ENCODE measurements around the gene KIAA1217.

KIAA1217 gene

DNA sequence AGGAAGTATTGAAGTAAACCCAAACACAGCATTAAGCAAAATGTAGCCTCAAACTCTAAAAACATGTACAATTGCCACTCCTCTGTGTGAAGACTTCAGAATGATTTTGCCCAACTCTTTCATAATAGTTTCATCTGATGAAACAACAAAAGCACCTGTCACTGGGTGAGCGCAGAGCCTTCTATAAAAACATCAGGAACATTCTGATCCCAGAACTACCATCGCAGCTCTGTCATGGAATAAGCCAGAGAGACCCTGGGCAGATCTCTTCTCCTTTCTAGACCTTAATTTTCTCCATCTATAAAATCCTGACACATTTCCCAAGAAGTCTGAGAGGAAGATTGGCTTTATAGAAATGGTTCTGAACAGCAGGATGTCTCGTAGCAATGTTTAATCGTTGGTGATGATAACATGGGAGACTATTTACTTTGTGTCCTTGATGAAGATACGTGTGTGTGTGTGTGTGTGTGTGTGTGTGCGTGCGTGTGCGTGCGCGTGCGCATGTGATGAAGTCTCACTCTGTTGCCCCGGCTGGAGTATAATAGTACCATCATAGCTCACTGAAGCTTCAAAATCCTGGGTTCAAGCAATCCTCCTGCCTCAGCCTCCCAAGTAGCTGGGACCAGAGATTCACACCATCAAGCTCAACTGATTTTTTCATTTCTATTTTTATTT lies 198.0 kb downstream of the KIAA1217 start:
- no peak for DNase-seq (ENCODE audit: low spot score)

DNA sequence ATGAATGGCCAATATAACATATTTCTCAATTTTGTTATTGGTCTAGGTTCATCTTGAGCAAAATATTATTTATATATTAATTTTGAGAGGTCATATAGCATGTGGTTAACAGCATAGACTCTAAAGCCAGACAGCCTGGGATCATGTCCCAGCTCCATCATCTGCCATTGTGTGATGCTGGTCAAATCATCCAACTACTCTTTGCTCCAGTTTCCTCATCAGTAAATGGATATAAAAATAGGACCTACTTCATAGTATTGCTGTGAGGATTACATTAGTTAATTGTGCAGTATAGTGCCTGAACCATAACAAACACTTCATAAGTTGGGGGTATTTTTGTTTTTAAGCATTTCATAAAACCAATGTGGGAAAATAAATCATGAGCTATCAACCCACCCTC lies 199.0 kb downstream of the KIAA1217 start:
- no peak for DNase-seq (ENCODE audit: low spot score)

DNA sequence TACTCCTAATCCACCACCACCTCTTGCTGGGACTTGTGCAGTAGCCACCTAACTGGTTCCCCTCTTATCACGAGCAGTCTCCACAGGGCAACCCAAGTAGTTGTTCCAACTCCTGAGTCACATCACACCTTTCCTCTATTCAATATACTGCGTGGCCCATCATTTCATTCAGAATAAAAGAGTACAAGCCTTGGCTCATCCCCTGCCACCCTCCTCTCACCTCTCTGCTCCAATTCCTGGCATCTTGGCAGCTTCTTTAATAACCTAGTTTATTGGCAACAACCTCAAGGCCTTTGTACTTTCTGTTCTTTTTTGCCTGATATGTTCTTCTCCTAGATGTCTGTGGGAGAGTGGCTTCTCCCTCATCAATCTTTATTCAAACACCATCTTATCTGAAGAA lies 199.4 kb downstream of the KIAA1217 start:
- no peak for DNase-seq (ENCODE audit: low spot score)

DNA sequence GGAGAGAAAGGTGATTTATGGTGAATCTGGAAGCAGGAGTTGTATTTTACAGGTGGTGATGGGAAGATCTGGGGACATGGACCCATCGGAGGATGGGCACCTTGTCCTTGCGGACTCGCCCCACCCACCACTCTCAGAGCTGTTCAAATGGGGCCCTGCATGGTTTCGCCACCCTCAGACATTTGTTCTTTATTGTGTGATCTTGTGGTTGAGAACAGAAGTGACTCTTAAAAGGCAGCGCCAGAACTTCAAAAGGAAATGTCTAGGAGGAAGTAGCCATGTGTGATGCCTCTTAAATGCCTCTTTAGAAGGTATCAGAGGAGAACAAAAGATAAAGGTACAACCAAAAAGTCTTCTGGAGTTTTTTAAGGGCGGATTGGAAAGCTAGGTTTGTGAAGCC lies 205.7 kb downstream of the KIAA1217 start:
- no peak for DNase-seq (ENCODE audit: low spot score)

DNA sequence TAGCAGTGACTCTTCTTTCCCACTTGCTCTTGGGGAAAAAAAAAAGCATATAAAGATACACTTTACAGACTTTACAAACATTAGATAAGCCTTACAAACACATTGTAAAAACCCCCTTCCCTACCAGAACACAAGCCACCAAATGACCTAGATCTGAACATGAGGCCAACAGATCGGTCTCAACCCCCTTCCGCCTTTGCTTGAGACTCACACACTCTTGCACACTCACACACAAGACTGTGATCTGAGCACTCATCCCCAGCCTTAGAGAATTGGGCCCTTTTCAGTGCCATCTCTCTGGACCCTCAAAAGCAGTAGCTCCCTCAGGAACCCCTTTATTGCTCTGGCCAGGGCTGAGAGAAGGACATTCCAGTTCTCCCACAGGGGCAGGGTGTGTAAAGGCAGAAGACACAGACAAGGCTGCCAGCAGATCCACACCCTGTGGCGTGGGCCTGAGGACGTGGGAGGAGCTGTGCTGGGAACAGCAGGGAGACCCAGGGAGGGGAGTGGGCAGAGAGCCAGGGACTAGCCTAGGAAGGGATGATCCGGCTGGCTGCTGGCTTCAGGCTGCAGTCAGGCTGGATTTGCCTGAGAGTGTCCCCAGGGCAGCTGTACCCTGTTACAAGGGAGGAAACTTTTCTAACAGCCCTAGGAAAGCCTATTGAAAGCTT lies 206.7 kb downstream of the KIAA1217 start:
- peak; percentile 49 for DNase-seq (ENCODE audit: low spot score)

DNA sequence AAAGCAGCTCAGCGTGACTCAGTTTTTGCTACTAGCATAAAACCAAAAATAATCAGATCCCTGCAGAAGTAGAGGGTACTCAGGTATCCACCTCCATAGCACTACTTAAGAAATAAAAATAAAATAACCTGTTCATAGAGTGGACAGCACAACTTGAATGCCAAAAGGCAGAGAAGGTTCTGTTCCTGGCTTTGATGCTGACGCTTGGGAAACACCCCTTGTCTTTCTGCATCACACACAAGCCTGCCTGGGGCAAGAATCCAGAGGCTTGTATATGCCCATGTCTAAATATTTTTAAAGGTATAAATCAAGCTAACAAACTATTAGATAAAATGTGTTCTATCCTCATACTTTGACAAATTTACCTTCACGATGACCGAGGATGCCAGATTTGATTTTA lies 207.3 kb downstream of the KIAA1217 start:
- no peak for DNase-seq (ENCODE audit: low spot score)

DNA sequence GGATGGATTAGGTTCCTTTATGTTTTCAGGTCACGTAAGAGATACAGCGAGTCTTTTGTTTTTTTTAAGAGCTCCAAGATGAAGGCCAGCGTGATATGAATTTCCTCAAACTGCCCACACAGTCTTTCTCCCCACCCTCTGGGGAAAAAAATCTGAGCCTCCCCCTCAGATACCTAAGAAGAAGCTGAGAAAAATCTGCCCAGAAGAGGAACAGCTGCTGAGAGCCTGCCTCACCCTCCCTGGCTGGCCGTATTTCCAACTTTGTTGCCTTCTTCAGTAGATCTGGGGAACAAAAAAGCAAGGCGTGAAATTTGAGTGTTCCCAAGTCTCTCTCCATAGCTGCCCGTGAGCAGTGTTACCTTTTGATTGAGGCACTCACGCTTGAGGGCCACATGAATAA lies 208.1 kb downstream of the KIAA1217 start:
- DNase-seq (ENCODE audit: low spot score): no peak

DNA sequence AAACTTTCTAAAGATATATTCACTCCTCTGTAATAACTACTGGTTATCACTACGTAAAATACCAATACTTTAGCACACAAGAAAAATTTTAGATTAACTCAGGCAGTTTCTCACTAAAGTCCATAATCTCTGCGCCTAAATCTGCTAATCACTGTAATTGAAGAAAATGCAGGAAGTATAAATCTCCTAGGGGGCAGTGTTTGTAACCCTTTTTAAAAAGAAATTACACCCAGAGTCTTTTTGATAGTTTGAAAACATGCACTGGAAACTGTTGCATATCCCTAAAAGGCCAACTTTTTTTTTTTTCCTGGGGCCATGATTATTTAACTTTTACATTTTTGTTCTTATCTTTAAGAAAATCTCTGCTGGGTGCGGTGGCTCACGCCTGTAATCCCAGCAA lies 209.6 kb downstream of the KIAA1217 start:
- no peak for DNase-seq (ENCODE audit: low spot score)

DNA sequence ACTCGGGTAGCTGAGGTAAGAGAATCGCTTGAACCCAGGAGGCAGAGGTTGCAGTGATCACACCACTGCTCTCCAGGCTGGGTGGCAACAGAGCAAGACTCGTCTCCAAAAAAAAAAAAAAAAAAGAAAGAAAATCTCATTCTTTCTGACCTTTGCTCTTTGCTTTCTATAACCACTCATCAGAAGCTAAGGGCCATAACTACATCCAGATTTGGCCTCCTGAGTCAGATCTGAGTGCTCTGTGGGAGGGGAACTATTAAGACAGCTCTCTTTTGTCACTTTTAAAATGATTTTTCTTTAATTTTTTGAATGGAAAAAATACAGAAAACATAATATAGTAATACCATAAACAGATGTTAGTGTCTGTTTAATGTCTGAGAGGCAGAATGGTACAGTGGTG lies 210.1 kb downstream of the KIAA1217 start:
- no peak for DNase-seq (ENCODE audit: low spot score)

DNA sequence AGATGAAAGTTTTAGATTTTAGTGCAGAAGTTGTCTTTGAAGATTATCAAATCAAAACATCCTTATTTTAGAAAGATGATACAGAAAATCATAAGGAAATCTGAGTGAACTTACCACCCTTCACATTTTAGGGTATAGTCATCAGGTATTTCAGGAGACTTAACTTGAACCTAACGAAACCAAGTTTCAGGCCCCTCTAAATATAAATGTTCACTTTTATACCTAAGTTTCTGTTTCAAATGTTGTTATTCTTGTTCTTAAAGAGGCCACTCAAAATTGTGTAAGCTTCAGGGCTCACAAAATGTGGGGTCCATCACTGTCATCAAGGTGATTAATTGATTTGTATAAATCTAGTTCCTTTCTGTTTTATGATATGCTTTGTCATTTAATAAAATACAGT lies 216.2 kb downstream of the KIAA1217 start:
- no peak for DNase-seq (ENCODE audit: low spot score)

DNA sequence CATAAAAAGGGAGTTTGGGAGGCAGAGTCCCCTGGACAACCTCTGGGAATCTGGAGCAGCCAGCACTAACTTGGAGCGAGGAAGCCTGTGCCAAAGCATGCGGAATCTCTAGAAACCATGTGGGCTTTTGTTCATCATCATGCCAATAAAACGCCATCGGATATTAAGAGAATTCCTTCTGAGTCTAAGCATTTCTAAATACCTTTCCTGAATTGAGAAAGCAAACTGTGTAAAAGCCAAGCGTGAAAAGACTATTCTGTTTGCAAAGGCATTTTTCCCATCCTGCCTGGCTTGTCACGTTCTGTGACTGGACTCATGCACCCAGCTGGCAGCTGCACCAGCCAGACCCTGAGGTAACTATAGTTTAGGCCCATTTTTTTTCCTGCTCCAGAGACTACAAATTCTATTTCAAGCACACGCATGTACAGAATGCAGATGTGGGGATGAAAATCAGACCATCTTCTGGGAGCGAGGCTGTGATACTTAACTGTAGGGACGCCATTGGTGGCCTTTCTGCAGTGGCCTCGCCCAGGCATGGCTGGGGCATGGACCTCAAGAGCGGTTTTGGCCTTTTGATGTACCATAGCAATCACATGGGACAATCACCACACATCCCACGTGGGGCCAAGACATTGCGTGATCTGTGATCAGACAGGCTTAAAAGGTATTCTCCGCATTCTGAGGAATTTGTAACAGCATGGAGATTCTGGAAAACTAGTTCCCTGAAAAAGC lies 218.9 kb downstream of the KIAA1217 start:
- no peak for DNase-seq (ENCODE audit: low spot score)

DNA sequence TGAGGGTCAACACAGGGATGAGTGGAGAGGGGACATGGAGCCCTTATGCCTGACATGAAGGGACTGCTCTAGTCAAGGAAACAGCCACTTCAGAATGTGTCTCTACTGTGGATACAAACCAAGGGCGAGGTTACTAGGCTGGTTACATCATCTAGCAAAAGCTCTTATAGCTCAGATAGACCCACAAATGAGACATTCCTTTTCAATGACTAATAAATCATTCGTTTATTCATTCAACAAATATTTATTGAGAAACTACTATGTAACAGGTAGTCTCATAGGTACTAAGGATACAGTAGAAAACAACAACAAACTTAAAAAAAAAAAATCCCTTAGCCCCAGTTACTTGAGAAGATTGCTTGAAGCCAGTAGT lies 219.5 kb downstream of the KIAA1217 start:
- DNase-seq (ENCODE audit: low spot score): no peak

DNA sequence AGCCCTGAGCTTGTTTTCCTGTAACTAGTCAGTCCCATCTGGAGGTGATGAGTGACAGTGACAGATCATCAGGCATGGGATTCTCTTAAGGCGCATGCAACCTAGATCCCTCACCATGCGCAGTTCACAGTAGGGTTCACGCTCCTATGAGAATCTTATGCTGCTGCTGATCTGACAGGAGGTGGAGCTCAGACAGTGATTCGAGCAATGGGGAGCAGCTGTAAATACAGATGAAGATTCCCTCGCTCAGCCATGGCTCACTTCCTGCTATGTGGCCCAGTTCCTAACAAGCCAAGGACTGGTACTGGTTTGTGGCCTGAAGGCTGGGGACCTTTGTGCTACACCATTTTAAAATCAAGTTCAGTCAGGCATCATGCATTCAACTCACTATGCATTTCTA lies 221.7 kb downstream of the KIAA1217 start:
- DNase-seq (ENCODE audit: low spot score): no peak

DNA sequence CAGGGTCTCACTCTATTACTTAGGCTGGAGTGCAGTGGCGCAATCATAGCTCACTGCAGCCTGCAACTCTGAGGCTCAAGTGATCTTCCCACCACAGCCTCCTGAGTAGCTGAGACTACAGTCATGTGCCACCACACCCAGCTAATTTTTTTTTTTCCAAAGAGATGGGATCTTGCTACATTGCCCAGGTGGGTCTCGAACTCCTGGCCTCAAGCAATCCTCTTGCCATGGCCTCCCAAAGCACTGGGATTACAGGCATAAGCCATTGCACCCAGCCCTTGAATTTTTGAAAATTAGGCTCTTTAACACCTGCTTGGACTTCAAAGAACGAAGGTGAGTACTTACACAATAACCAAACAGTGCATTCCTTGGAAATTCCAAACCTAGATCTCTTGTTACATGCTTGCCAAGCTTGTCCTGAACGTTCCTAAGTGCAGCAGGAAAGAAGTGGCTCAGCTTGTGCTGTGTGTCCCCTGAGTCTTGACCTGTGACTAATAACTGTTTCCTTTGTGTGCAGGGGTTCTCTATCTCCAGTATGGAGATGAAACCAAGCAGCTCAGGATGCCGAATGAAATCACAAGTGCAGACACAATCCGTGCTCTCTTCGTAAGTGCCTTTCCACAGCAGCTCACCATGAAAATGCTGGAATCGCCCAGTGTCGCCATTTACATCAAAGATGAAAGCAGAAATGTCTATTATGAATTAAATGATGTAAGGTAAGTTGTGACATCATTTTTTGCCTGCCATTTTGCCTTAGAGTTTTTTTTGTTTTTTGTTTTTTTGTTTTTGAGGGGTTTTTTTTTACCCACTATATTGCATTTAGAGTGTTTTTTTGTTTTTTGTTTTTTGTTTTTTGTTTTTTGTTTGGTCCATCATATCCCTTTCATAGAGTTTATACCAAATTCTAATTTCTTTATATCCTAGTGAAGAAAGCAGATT lies 223.8 kb downstream of the KIAA1217 start:
- DNase-seq (ENCODE audit: low spot score): no peak

DNA sequence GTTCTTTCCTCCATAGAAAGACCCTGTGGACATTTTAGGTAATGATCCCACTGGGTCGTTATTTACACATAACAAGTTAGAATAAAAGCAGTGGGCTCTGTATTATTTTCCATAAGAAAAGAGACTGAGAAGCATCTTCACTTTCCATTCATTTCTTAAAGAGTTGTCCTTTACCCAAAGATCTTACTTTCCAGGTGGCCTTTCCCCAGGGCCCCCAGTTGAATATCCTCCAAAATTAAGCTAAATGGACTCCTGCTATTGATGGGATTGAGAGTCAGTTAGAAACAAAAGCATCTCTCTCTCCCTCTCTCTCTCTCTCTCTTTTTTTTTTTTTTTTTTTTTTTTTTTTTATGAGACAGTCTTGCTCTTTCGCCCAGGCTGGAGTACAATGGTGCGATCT lies 224.8 kb downstream of the KIAA1217 start:
- no peak for DNase-seq (ENCODE audit: low spot score)

DNA sequence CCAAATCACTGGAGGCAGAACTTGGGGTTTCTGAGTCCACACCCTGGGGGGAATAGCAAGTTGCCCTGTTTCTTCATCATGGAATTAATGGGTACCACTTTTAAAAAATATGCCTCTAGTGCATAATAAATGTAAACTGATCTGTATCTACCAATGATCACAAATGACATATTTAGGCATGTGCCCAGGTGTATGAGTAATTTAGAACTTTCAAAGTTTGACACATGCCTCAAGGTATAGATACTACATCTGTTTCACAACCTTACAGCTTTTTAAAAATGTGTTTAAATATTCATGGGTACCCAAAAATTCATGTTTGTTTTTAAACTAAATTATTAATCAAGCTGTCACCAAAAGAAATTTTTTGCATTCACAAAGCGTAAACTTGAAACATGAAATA lies 226.0 kb downstream of the KIAA1217 start:
- no peak for DNase-seq (ENCODE audit: low spot score)

DNA sequence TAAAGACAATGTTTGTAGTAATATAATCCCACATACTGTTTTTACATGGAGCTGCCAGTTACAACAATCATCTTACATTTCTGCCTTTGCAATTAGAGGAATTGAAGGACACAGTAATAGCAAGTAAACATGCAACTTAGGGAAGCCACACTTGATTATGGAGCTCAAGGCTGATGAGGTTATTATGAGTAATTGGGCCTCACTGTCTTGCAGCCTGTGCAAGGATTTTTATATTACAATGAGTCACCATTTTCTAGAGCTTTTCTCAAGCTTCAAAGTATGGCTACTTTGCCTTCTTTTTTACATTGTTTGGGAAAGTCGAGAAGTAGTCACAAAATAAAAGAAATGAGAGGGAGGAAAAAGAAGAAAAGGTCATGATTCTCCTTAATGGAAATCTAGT lies 226.4 kb downstream of the KIAA1217 start:
- no peak for DNase-seq (ENCODE audit: low spot score)

DNA sequence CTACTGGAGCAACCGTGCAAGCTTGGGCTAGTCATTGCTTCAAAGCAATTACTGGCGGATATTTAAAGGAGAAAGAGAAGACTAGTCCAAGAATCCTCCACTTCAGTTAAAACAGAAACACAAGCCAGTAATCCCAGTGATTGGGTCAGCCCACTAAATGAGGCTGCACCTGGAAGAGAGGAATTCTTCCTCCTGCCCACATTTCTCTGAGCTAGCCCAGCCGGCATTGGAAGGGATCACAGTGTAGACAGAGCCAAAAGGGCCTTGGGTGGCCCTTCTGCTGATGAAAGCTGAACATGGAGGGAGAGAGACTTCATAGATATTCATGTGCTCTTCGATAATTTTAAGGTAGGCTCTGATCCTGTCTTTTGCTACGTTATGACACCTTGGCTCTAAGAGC lies 228.4 kb downstream of the KIAA1217 start:
- DNase-seq (ENCODE audit: low spot score): no peak

DNA sequence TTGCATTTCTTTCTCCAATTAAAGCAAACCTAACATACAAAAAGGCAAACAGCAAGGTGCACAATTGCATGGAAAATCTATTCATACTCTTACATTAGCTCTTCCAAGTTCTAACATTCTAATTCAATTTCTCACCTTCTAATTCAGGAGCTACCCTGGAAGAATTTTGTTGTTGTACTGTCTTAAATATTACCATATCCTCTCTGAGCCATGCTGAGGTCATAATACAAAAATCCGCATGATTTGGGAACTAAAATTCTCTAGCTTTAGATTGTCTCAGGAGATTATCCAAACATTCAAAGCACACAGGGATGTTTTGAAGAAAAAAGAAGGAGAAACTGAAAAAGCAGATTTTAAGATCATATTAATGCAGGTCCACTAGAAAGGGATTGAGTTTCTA lies 229.9 kb downstream of the KIAA1217 start:
- DNase-seq (ENCODE audit: low spot score): no peak

DNA sequence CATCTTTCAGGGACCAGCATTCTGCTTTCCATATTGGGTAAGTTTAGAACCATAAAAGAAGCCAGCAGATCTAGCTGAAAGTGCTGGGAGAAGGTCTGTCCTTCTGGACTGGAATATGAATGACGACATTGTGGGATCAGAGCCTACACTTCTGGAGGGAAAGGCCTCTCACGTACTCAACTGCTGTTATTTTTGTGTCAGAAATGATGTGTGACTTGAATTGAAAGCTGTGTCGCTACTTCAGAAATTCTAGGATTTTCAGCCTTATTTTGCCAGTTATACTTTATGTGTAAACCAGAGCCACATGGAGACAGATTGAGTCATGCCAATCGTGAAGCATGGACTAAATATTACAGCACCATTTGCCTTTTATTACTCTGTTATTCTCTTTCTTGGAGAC lies 231.0 kb downstream of the KIAA1217 start:
- no peak for DNase-seq (ENCODE audit: low spot score)

DNA sequence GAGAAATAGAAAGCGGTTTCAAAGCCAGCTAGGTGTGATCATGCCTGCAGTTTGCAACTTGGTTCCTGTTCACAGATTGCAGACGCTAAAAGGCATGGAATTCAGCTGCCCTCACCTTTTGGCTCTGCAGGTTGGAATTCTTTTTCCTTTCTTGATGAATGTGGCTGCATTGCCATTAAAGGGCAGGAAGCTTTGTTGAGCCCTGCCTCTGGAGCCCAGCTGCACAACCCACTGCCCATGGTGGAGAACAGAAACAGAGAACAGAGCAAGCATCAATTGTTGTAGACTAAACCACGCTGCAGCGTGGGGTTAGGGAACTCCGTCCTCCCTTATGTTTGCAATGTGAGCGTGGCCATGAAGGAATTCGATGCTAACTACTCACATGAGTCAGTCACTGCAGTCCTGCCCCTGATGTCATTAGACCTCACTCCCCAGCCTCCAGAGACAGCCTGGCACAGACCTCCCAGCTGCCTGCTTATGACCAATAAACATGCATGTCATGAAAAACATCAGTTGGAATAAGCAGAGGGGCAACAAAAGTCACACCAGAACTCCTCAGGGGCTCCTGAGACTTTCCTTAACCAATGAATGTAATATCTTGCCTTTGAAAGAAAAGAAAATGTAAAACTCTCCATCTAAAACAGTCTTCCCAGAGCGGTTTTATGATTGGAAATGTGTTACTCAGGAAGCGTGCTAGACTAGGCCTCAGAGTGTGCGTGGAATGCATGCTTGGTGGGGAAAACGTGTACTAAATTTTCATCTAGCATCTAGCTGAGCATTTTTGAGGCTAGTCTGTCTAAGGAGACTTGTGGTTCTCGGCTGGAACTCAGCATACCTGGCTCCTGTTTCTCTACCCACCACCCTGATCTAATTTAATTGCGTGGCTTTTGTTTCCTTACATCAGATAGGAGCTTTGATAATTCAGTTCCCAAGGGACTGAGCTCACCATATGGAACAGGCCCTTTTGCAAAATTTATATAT lies 232.2 kb downstream of the KIAA1217 start:
- no peak for DNase-seq (ENCODE audit: low spot score)

Measured in iPS-NIHi11 (cell line).